Prostate gland (tissue), 2 donors: ENCODE results near the gene CDC73. TPM values are rescaled to one million over a fixed set of nuclear protein-coding genes. Genes with fewer than 3 reads are reported as not detected.

Source experiments
- DNase-seq: peaks from one replicate; pipeline ENCODE4 v3.0.0-alpha.2; 2019; ENCODE audit warnings: low spot score
- H3K27ac ChIP-seq, 2 donors: fragments of 200-600 bp; sonication (generic); 2 replicates each; pipeline ENCODE4 v1.5.1; 2017 to 2019
- H3K27me3 ChIP-seq: fragments of 200-600 bp; sonication (generic); replicated peaks from 2 replicates; pipeline ENCODE4 v1.5.1; 2019; ENCODE audit not compliant: insufficient read depth
- H3K36me3 ChIP-seq, 2 donors: fragments of 200-600 bp; sonication (generic); 1 replicate in 1 of 2; 2 replicates in 1 of 2; pipeline versions ENCODE4 v1.5.1 to v1.8.1; 2017 to 2019
- H3K4me1 ChIP-seq: fragments of 200-600 bp; sonication (generic); replicated peaks from 2 replicates; pipeline ENCODE4 v1.5.1; 2019
- H3K4me3 ChIP-seq, 2 donors: fragments of 200-600 bp; sonication (generic); 2 replicates each; pipeline ENCODE4 v1.5.1; 2017 to 2019
- H3K9me3 ChIP-seq: fragments of 200-600 bp; sonication (generic); 2 replicates; pipeline ENCODE4 v1.5.1; 2017
- CTCF ChIP-seq, 4 experiments: fragments of 200-600 bp in 2 of 4; fragments of 450-650 bp in 2 of 4; sonication (generic) in 2 of 4; IDR thresholded peaks; 1 replicate in 3 of 4; 2 replicates in 1 of 4; pipeline ENCODE4 v1.5.1; 2016 to 2019; ENCODE audit warnings: antibody characterized with exemption in 4 of 4, mild to moderate bottlenecking in 2 of 4, moderate library complexity in 2 of 4
- POLR2A ChIP-seq: fragments of 450-650 bp; IDR thresholded peaks from one replicate; pipeline ENCODE4 v1.6.1; 2016; ENCODE audit warnings: antibody characterized with exemption, mild to moderate bottlenecking
- POLR2AphosphoS5 ChIP-seq: sonication (generic); formaldehyde crosslinking; IDR thresholded peaks from one replicate; pipeline ENCODE4 v1.6.1; 2017; ENCODE audit warnings: antibody characterized with exemption
- WGBS: methylation state at CpG from one replicate; pipeline ENCODE4 v1.1.5; 2018; 5-methylcytosine and 5-hydroxymethylcytosine counted together
- intact Hi-C: fragments of 100-400 bp; cut with DNase I; formaldehyde crosslinking; loops from one replicate; pipeline ENCODE4 v1.14.2; 2022
- total RNA-seq, 2 donors: library from RNA; depleted of rRNA; stranded (reverse); fragments of >200 nt; gene quantifications; one replicate each; pipeline ENCODE4 v1.1.0, GENCODE V29; 2016

Gene CDC73
- total RNA-seq, 2 donors from 2014 or later: 36.2 to 48.0 TPM

DNA sequence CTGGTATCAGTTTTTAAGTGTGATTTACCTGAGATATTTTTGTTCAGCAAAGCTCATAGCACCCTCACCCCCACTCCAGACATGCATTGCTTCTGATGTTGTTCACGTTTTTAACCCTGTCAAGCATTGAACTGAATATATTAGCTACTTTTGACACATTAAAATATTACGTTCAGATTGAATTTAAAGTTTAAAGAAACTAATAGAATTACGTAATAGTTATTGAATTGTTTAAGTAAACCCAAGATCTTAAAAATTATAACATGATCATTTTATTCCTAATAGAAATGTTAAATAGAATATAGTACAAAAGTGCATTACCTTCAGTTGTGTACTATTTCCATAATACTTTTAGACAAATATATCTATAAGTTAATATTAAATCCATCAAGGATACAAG is 35.5 kb upstream of the CDC73 start:
- Histone ChIP-seq H3K36me3 (peaks cover 0 to 3% of the 10 kb centered on the region in 2 donors), H3K27ac (no peak overlapping the region), H3K27me3 (no peaks in the 10 kb centered on the region), H3K4me3 (no peak overlapping the region), H3K9me3 (no peaks in the 10 kb centered on the region), H3K4me1 (no peaks in the 10 kb centered on the region)
- WGBS: 90% methylated on average over 3 of the region's 3 CpGs
- TF ChIP-seq CTCF (IDR thresholded peaks at IDR 0.05) (no peak), POLR2A (no peak), POLR2AphosphoS5 (no peak)
- DNase-seq: no peak
- intact Hi-C loops: no loop called here

- TF ChIP-seq POLR2A (no peak), POLR2AphosphoS5 (no peak), CTCF (IDR thresholded peaks at IDR 0.05) (no peak)
- intact Hi-C loops: no loop called here
- no peaks in the 10 kb centered on the region for H3K27me3 ChIP-seq
- no peaks in the 10 kb centered on the region for H3K9me3 ChIP-seq
- no peaks in the 10 kb centered on the region for H3K36me3 ChIP-seq
- no peak overlapping the region for H3K27ac ChIP-seq
- no peaks in the 10 kb centered on the region for H3K4me1 ChIP-seq
- DNase-seq: no peak
- 49% methylated on average over 3 of the region's 3 CpGs for WGBS
- H3K4me3 ChIP-seq: no peak overlapping the region
Measured at GRCh38 chr1:193087893-193088292, 33.9 kb upstream of the CDC73 start.

DNA sequence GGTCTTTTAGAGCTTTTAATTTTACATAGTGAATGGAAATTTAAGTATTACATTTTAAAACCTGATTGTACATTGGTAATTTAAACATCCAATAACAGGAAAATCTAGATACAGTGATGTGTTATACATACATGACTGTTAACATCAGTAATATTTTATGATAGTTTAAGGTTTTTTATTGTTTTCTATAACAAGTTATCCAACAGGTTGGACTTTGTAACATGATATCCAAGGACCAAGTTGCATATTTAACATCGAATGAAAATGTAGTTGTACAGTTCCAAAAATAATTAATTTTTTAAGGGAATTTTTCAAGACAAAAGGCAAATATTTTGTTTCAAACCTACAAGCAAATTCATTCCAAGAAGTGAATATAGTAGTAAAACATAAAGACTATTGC is 31.0 kb upstream of the CDC73 start:
- Histone ChIP-seq H3K27ac (no peak overlapping the region), H3K9me3 (no peaks in the 10 kb centered on the region), H3K4me1 (no peaks in the 10 kb centered on the region), H3K4me3 (no peak overlapping the region), H3K27me3 (no peaks in the 10 kb centered on the region), H3K36me3 (no peaks in the 10 kb centered on the region)
- WGBS: 35% methylated on average over 1 of the region's 1 CpG
- no peak for DNase-seq
- intact Hi-C loops: no loop called here
- TF ChIP-seq POLR2AphosphoS5: no peak
- no peak for TF ChIP-seq CTCF (IDR thresholded peaks at IDR 0.05)
- no peak for TF ChIP-seq POLR2A

DNA sequence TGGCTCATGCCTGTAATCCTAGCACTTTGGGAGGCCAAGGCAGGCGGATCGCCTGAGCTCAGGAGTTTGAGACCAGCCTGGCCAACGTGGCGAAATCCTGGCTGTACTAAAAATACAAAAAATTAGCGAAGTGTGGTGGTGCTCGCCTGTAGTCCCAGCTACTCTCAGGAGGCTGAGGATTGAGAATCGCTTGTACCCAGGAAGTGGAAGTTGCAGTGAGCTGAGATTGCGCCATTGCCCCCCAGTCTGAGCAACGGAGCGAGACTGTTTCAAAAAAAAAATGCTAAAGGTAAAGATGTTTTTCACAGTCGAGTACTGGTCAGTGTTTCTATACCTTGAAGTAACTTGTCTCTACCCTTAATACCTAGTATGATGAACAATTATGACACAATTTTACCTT is 27.7 kb upstream of the CDC73 start:
- intact Hi-C loops: no loop called here

More for the DNA sequence above, 27.7 kb upstream of the CDC73 start:
- no peaks in the 10 kb centered on the region for H3K4me1 ChIP-seq
- no peak overlapping the region for H3K27ac ChIP-seq
- TF ChIP-seq CTCF (IDR thresholded peaks at IDR 0.05) (no peak), POLR2AphosphoS5 (no peak), POLR2A (no peak)
- DNase-seq: no peak
- no peaks in the 10 kb centered on the region for H3K36me3 ChIP-seq
- no peaks in the 10 kb centered on the region for H3K27me3 ChIP-seq
- WGBS: 94% methylated on average over 11 of the region's 11 CpGs
- no peaks in the 10 kb centered on the region for H3K9me3 ChIP-seq
- no peak overlapping the region for H3K4me3 ChIP-seq
